H1 (cell line): Measurements from ENCODE around the gene GABRB2. TPM values are rescaled to one million over a fixed set of nuclear protein-coding genes. Genes with fewer than 3 reads are reported as not detected.

ENCODE experiments used
- CTCF ChIA-PET: fragments of 300-600 bp; sonication (Branson Sonifier 250); formaldehyde crosslinking; loops from one replicate; lab custom pipeline; 2021; ENCODE audit not compliant: partially characterized antibody; lab: Charles Lee
- POLR2A ChIA-PET: fragments of 300-600 bp; sonication (Branson Sonifier 250); formaldehyde crosslinking; loops from one replicate; lab custom pipeline; 2021; ENCODE audit warnings: inconsistent platforms; ENCODE audit not compliant: partially characterized antibody; lab: Charles Lee
- DNase-seq, 2 experiments: peaks; one replicate each; pipeline versions ENCODE4 v3.0.0 to v3.0.0-alpha.2; 2010 to 2022; ENCODE audit warnings: low spot score in 2 of 2, low read depth in 1 of 2, mixed read lengths in 1 of 2
- FAIRE-seq: peaks from 2 replicates; lab custom pipeline; 2011; peaks lifted over from hg19 to GRCh38; lab: Jason Lieb, UNC
- H2AFZ ChIP-seq: 2 replicates; pipeline ENCODE4 v1.8.1; 2012; ENCODE audit warnings: low read length, inconsistent platforms
- H2AK5ac ChIP-seq: 2 replicates; pipeline ENCODE4 v1.6.1; 2013; ENCODE audit warnings: low read depth, low read length
- H2BK120ac ChIP-seq: replicated peaks from 2 replicates; pipeline ENCODE3; 2013; ENCODE audit warnings: low read depth, low read length, inconsistent platforms
- H2BK12ac ChIP-seq: 2 replicates; pipeline ENCODE4 v1.6.1; 2013; ENCODE audit warnings: low read depth, low read length
- H2BK15ac ChIP-seq: 2 replicates; pipeline ENCODE4 v1.6.1; 2013; ENCODE audit warnings: low read length
- H2BK20ac ChIP-seq: 2 replicates; pipeline ENCODE4 v1.6.1; 2013; ENCODE audit warnings: low read length
- H2BK5ac ChIP-seq: 2 replicates; pipeline ENCODE4 v1.6.1; 2013; ENCODE audit warnings: low read depth, low read length
- H3K14ac ChIP-seq: 2 replicates; pipeline ENCODE4 v1.6.1; 2013; ENCODE audit warnings: inconsistent platforms; ENCODE audit not compliant: insufficient read length
- H3K18ac ChIP-seq: 2 replicates; pipeline ENCODE4 v1.6.1; 2013; ENCODE audit warnings: low read length; ENCODE audit errors: extremely low read depth
- H3K23ac ChIP-seq: 2 replicates; pipeline ENCODE4 v1.6.1; 2013; ENCODE audit warnings: inconsistent platforms; ENCODE audit not compliant: insufficient read length
- H3K23me2 ChIP-seq: 2 replicates; pipeline ENCODE4 v1.6.1; 2013; ENCODE audit warnings: low read depth, low read length
- H3K27ac ChIP-seq: 2 replicates; pipeline ENCODE4 v1.6.1; 2011; ENCODE audit warnings: low read depth, low read length, inconsistent platforms
- H3K27me3 ChIP-seq, 4 experiments: replicated peaks in 1 of 4; 1 replicate in 1 of 4; 2 replicates in 3 of 4; pipeline versions ENCODE4 v1.6.1 to v1.8.1; 2011 to 2013; ENCODE audit warnings: low read length in 3 of 4, mild to moderate bottlenecking in 3 of 4, inconsistent platforms in 2 of 4, mixed read lengths in 2 of 4, moderate library complexity in 1 of 4; ENCODE audit not compliant: control insufficient read depth in 3 of 4, insufficient read depth in 3 of 4; ENCODE audit errors: extremely low read depth in 1 of 4
- H3K36me3 ChIP-seq, 4 experiments: 2 replicates each; pipeline versions ENCODE4 v1.6.1 to v1.8.1; 2011 to 2013; ENCODE audit warnings: mild to moderate bottlenecking in 4 of 4, low read length in 3 of 4, moderate library complexity in 2 of 4, control low read depth in 1 of 4, inconsistent platforms in 1 of 4; ENCODE audit not compliant: insufficient read depth in 4 of 4, control insufficient read depth in 2 of 4
- H3K4ac ChIP-seq: replicated peaks from 2 replicates; pipeline ENCODE3; 2013; ENCODE audit warnings: low read length, low read depth, mixed read lengths, inconsistent platforms; ENCODE audit not compliant: insufficient read length
- H3K4me1 ChIP-seq, 4 experiments: replicated peaks in 1 of 4; 1 replicate in 1 of 4; 2 replicates in 3 of 4; pipeline versions ENCODE4 v1.6.1 to v1.8.1; 2011 to 2013; ENCODE audit warnings: low read length in 3 of 4, inconsistent platforms in 2 of 4, mixed read lengths in 1 of 4; ENCODE audit not compliant: insufficient read depth in 4 of 4, control insufficient read depth in 3 of 4
- H3K4me2 ChIP-seq, 2 experiments: 2 replicates each; pipeline versions ENCODE4 v1.6.1 to v1.8.1; 2011 to 2013; ENCODE audit warnings: low read depth in 2 of 2, low read length in 2 of 2, control low read depth in 1 of 2, inconsistent platforms in 1 of 2, mild to moderate bottlenecking in 1 of 2; ENCODE audit not compliant: insufficient read depth in 1 of 2
- H3K4me3 ChIP-seq, 4 experiments: fragments of 200-600, 300-600 bp in 1 of 4; sonication (generic), shearing (Covaris generic), sonication (Bioruptor Twin) in 1 of 4; 2 replicates each; pipeline versions ENCODE4 v1.5.1 to v1.8.1; 2011 to 2016; ENCODE audit warnings: low read length in 4 of 4, low read depth in 3 of 4, control low read depth in 2 of 4, inconsistent platforms in 2 of 4, mild to moderate bottlenecking in 2 of 4, mixed read lengths in 1 of 4, moderate library complexity in 1 of 4; ENCODE audit not compliant: insufficient read depth in 2 of 4; ENCODE audit errors: extremely low read depth in 1 of 4
- H3K56ac ChIP-seq: replicated peaks from 2 replicates; pipeline ENCODE3; 2013; ENCODE audit warnings: low read depth, mild to moderate bottlenecking, mixed read lengths, low read length, inconsistent platforms; ENCODE audit not compliant: insufficient read length
- H3K79me1 ChIP-seq: 2 replicates; pipeline ENCODE4 v1.6.1; 2013; ENCODE audit warnings: low read depth, low read length, control low read depth
- H3K79me2 ChIP-seq, 2 experiments: 2 replicates each; pipeline versions ENCODE4 v1.6.1 to v1.8.1; 2012 to 2013; ENCODE audit warnings: low read length in 2 of 2, mild to moderate bottlenecking in 2 of 2, inconsistent platforms in 1 of 2; ENCODE audit not compliant: insufficient read depth in 2 of 2, control insufficient read depth in 1 of 2
- H3K9ac ChIP-seq, 4 experiments: replicated peaks in 1 of 4; 1 replicate in 1 of 4; 2 replicates in 3 of 4; pipeline versions ENCODE4 v1.6.1 to v1.8.1; 2011 to 2013; ENCODE audit warnings: low read depth in 3 of 4, low read length in 3 of 4, control low read depth in 2 of 4, mild to moderate bottlenecking in 2 of 4, moderate library complexity in 2 of 4, inconsistent platforms in 1 of 4; ENCODE audit errors: extremely low read depth in 1 of 4
- H3K9me3 ChIP-seq, 2 experiments: 2 replicates each; pipeline versions ENCODE4 v1.6.1 to v1.8.1; 2012 to 2013; ENCODE audit warnings: mild to moderate bottlenecking in 2 of 2, moderate library complexity in 2 of 2, control low read depth in 1 of 2, inconsistent platforms in 1 of 2, low read depth in 1 of 2, low read length in 1 of 2, mixed read lengths in 1 of 2; ENCODE audit not compliant: insufficient read depth in 2 of 2
- H4K20me1 ChIP-seq, 2 experiments: replicated peaks in 1 of 2; 2 replicates each; pipeline versions ENCODE3 to v1.8.1; 2011 to 2013; ENCODE audit warnings: inconsistent platforms in 2 of 2, low read length in 2 of 2, mild to moderate bottlenecking in 1 of 2; ENCODE audit not compliant: insufficient read depth in 2 of 2, control insufficient read depth in 1 of 2
- H4K5ac ChIP-seq: 2 replicates; pipeline ENCODE4 v1.6.1; 2013; ENCODE audit warnings: low read length, low read depth, mixed read lengths, inconsistent platforms; ENCODE audit not compliant: insufficient read length
- H4K8ac ChIP-seq: 2 replicates; pipeline ENCODE4 v1.8.0; 2013; ENCODE audit warnings: mild to moderate bottlenecking, moderate library complexity, low read length, inconsistent platforms; ENCODE audit not compliant: insufficient read depth; ENCODE audit errors: extremely low read depth
- H4K91ac ChIP-seq: replicated peaks from 2 replicates; pipeline ENCODE3; 2013; ENCODE audit warnings: low read length, mixed read lengths, inconsistent platforms; ENCODE audit not compliant: insufficient read length
- POLR2AphosphoS5 ChIP-seq: IDR thresholded peaks from 2 replicates; pipeline ENCODE4 v1.6.1; 2011; ENCODE audit warnings: low read depth, low read length
- WGBS, 2 experiments: shearing (Covaris generic) in 1 of 2; methylation state at CpG; one replicate each; pipeline versions ENCODE4 v1.1.6 to v1.1.7; 2013 to 2015; ENCODE audit warnings: low lambda C conversion rate in 2 of 2, mixed read lengths in 2 of 2, inconsistent platforms in 1 of 2, low coverage in 1 of 2, missing lambda C conversion rate in 1 of 2; ENCODE audit not compliant: insufficient replicate concordance in 2 of 2, insufficient coverage in 1 of 2, insufficient read length in 1 of 2; ENCODE audit errors: extremely low coverage in 1 of 2, missing lambda C conversion rate in 1 of 2; 5-methylcytosine and 5-hydroxymethylcytosine counted together
- polyA plus RNA-seq, 7 experiments: library from polyadenylated mRNA; depleted of rRNA in 3 of 7; stranded (reverse) in 5 of 7; unstranded in 2 of 7; fragments of >200 nt in 5 of 7; fragments of 200-250 nt in 2 of 7; gene quantifications; 1 replicate in 5 of 7; 2 replicates in 1 of 7; 4 replicates in 1 of 7; pipeline versions ENCODE4 v1.2.1 to v1.2.3, GENCODE V29; 2011 to 2013; ENCODE audit warnings: missing spikeins in 2 of 7, mixed read lengths in 2 of 7
- total RNA-seq: library from RNA; stranded (reverse); fragmentation: NEBNext Ultra II Directional; extraction: Animal tissue kit (Norgen Biotek cat#: 25700); gene quantifications from 2 replicates; pipeline ENCODE4 v1.2.1, GENCODE V29; 2021

The GABRB2 gene
- total and polyA plus RNA-seq, 2 of the 8 experiments (the other 6 are each of a cell fraction or from before 2014, with no cell fraction given) = 0.54 to 1.9 TPM

DNA sequence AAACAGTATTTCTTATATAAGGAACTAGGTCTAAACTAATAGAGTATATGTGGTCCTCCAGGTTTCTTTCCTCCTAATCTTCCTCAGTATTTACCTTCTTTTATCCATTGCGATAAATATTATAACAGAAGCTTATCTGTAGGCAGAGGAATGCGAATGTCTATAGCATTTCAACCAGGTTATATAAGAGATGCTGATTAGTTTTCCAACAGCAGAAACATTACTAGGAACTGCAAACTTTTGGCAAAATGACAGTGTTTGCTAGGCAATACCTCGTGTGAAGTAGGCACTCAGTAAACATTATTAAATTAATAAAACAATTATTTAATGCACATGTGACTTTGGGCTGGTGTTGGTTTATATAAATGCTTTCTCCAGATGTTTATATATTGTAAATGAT, 206.5 kb downstream of the GABRB2 start:
- no peaks in the 10 kb centered on the region for H3K27me3 ChIP-seq
- H2AFZ ChIP-seq = no peak overlapping the region
- H2BK12ac ChIP-seq = no peak overlapping the region
- no peaks in the 10 kb centered on the region for H3K36me3 ChIP-seq
- no peak overlapping the region for H3K56ac ChIP-seq
- H3K18ac ChIP-seq = no peak overlapping the region
- H3K27ac ChIP-seq = no peak overlapping the region
- H2BK5ac ChIP-seq = no peak overlapping the region
- no peak overlapping the region for H2AK5ac ChIP-seq
- H3K4ac ChIP-seq = no peak overlapping the region
- H4K91ac ChIP-seq = no peak overlapping the region
- H3K9ac ChIP-seq = no peak overlapping the region
- no peaks in the 10 kb centered on the region for H3K23me2 ChIP-seq
- no peak overlapping the region for H2BK20ac ChIP-seq
- H3K79me2 ChIP-seq = no peaks in the 10 kb centered on the region
- H4K5ac ChIP-seq = no peak overlapping the region
- POLR2A ChIA-PET = no interaction called here
- CTCF ChIA-PET = no interaction called here
- FAIRE-seq (no peak), DNase-seq (no peak)
- H3K9me3 ChIP-seq = no peaks in the 10 kb centered on the region
- 88% methylated on average over 3 of the region's 3 CpGs; no CpG with 5 or more reads in 1 of the 2 experiments for WGBS, 2 experiments
- H3K4me2 ChIP-seq = no peak overlapping the region
- H2BK15ac ChIP-seq = no peak overlapping the region
- no peak overlapping the region for H3K14ac ChIP-seq
- no peak overlapping the region for H3K4me3 ChIP-seq
- H3K23ac ChIP-seq = no peak overlapping the region
- no peak overlapping the region for H2BK120ac ChIP-seq
- no peaks in the 10 kb centered on the region for H3K4me1 ChIP-seq
- H4K20me1 ChIP-seq = no peaks in the 10 kb centered on the region
- no peaks in the 10 kb centered on the region for H3K79me1 ChIP-seq
- H4K8ac ChIP-seq = no peak overlapping the region
- no peak for TF ChIP-seq POLR2AphosphoS5
